RWPE1 (cell line): ENCODE data around the gene PDGFRB.

Experiments
- CTCF ChIA-PET: fragments of 350-600 bp; sonication (Branson Sonifier 250); formaldehyde crosslinking; extraction: SDS; loops from one replicate; lab custom pipeline; 2021; lab: Yijun Ruan, JAX
- POLR2A ChIA-PET: fragments of 400-600 bp; formaldehyde crosslinking; extraction: SDS; loops from one replicate; lab custom pipeline; 2020; ENCODE audit warnings: antibody characterized with exemption; ENCODE audit not compliant: low non-redundant PET; lab: Yijun Ruan, JAX
- DNase-seq: peaks from one replicate; pipeline ENCODE4 v3.0.0; 2012; ENCODE audit warnings: low spot score
- H3K27ac ChIP-seq: fragments of 450-650 bp; 2 replicates; pipeline ENCODE4 v1.5.1; 2017
- CTCF ChIP-seq: fragments of 450-650 bp; conservative IDR thresholded peaks from 2 replicates; pipeline ENCODE4 v1.5.1; 2017; ENCODE audit warnings: low read depth, mild to moderate bottlenecking

The PDGFRB gene

DNA sequence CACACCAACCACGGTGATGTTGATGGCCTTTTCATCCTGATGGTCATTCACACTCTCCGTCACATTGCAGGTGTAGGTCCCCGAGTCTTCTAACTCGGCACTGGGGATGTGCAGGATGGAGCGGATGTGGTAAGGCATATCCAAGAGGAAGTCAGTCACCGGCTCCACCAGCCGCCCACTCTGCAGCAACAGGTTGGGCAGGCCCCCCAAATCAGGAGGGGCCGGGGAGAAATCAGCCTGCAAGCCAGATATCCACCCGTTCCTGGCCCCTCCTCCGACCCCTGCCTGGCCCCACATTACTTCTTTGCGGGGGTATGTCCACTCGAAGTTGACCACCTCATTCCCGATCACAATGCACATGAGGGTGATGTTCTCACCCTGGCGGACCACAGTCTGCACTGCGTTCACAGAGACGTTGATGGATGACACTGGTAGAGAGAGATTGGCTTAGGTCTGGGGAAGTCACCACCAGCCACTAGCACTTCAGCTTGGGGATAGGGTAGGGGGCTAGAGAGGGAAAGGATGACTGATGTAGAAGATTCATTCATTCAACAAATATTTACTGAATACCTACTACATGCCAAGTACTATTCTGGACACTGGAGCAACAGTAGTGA lies 22.0 kb downstream of the PDGFRB start:
- H3K27ac ChIP-seq = no peak overlapping the region
- ChIA-PET POLR2A (no interaction called here), CTCF (interaction anchor here (0.6 kb wide), 1 partner anchor 27 kb away, joined by 4 read pairs; no protein-coding TSS in a partner anchor)
- no peak for DNase-seq
- no peak for TF ChIP-seq CTCF

GRCh38 chr5:150132740-150133139 lies 22.9 kb downstream of the PDGFRB start:
- DNase-seq = no peak
- no peak for TF ChIP-seq CTCF
- CTCF ChIA-PET = no interaction called here
- POLR2A ChIA-PET = no interaction called here
- no peak overlapping the region for H3K27ac ChIP-seq

- ChIA-PET CTCF (interaction anchor here (0.7 kb wide), 1 partner anchor 11 kb away, joined by 3 read pairs; no protein-coding TSS in a partner anchor), POLR2A (no interaction called here)
- no peak for DNase-seq
- no peak overlapping the region for H3K27ac ChIP-seq
- no peak for TF ChIP-seq CTCF
Measured at GRCh38 chr5:150131978-150132694, 23.5 kb downstream of the PDGFRB start.

GRCh38 chr5:150131461-150131860 lies 24.2 kb downstream of the PDGFRB start:
- CTCF ChIA-PET = interaction anchor here (0.7 kb wide), 1 partner anchor 11 kb away, joined by 3 read pairs; no protein-coding TSS in a partner anchor
- no peak for TF ChIP-seq CTCF
- POLR2A ChIA-PET = no interaction called here
- no peak overlapping the region for H3K27ac ChIP-seq
- DNase-seq = no peak

DNA sequence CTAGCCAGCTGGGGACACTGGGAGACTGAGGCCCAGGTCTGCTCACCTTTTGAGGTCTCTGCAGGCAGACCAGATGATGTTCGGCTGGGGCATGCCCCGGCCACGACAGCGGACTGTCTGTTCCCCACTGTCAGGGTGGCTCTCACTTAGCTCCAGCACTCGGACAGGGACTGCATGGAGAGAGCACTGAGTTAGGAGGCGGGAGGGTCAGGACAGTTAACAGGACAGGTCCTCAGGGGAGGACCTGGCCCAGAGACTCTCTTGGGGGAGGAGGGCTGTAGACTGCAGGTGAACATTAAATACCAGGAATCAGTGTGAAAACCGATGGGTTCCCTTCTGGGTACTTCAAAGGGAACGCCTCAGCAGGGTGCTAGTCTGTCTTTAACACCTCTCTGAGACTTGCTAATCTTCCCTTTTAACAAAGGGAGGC lies 25.1 kb downstream of the PDGFRB start:
- no peak for DNase-seq
- no peak for TF ChIP-seq CTCF
- CTCF ChIA-PET = interaction anchor here (0.7 to 1.8 kb wide), 8 partner anchors 15 to 88 kb away, joined by 3 to 16 read pairs (median 4); no protein-coding TSS in a partner anchor
- no peak overlapping the region; the same call in 1 of the 2 replicates for H3K27ac ChIP-seq
- POLR2A ChIA-PET = interaction anchor here (0.6 kb wide), 1 partner anchor 35 kb away, joined by 3 read pairs; no protein-coding TSS in a partner anchor

GRCh38 chr5:150129813-150130492 lies 25.7 kb downstream of the PDGFRB start:
- peak; percentile 86 for DNase-seq
- POLR2A ChIA-PET = no interaction called here
- CTCF ChIA-PET = interaction anchor here (0.6 to 1.8 kb wide), 15 partner anchors 14 to 532 kb away, joined by 3 to 16 read pairs (median 3); no protein-coding TSS in a partner anchor
- TF ChIP-seq CTCF = peak; percentile 95
- H3K27ac ChIP-seq = no peak overlapping the region; the same call in 1 of the 2 replicates
